NCI-H2227 (cell line): ENCODE results near the gene MALT1.
"Not testable (repeated sequence)": the region's sequence is repeated elsewhere in the genome, so short reads cannot be mapped to it uniquely, and the experiment has no call there.

Source experiments
- DNase-seq: peaks from one replicate; lab custom pipeline; 2025; ENCODE audit not compliant: unreplicated experiment; lab: John Stamatoyannopoulos, UW

Gene MALT1

GRCh38 chr18:58728719-58729118, 57.5 kb downstream of the MALT1 start:
- DNase-seq = no peak

DNA sequence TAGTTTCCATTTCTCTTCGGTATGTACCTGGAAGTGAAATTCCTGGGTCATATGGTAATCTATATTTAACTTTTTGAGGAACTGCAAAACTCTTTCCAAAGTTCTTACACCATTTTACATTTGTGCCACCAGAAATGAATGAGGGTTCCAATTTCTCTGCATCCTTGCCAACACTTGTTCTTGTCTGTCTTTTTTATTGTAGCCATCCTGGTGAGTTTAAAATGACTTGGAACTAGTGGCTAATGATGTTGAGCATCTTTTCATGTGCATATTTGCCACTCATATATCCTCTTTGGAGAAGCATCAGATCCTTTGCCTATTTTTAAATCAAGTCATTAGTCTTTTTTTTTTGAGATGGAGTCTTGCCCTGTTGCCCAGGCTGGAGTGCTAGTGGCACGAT, 59.4 kb downstream of the MALT1 start:
- DNase-seq = no peak

- DNase-seq = no peak
Observed at GRCh38 chr18:58732471-58732870, 61.2 kb downstream of the MALT1 start.

DNA sequence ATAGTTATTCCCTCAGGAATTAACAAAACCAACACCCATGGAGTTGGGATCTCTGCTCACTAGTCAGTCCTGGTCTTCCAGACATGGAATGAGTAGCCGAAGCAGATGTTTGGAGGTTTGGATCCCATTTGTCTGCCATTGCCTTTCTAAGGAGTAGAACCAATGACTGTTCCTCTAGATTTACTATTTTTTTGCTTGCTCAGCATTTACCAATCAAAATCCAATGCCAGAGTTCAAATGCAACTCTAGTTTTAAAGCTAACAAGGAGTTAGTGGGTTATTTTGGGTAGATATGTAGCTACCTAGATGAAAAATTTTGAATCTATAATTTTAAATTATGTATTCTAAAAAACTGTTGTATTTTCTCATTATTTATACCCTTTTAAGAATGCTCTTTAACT, 62.6 kb downstream of the MALT1 start:
- no peak for DNase-seq

DNA sequence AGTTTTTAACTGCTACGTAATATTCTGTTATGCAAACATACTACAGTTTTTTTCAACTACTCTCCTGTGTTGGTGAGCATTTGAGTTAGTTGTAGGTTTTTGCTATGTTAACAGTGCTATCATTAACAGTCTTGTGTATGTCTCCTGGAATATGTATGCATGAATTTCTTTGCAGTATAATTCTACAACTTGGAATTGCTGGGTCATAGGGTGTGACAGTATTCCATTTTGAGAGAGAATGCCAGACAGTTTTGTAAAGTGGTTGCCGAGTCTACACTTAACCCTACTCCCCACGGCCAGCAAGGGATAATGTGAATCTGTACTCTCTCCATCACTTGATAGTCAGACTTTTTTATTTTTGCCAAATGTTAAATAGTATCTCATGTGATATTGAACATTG, 67.1 kb downstream of the MALT1 start:
- no peak for DNase-seq

DNA sequence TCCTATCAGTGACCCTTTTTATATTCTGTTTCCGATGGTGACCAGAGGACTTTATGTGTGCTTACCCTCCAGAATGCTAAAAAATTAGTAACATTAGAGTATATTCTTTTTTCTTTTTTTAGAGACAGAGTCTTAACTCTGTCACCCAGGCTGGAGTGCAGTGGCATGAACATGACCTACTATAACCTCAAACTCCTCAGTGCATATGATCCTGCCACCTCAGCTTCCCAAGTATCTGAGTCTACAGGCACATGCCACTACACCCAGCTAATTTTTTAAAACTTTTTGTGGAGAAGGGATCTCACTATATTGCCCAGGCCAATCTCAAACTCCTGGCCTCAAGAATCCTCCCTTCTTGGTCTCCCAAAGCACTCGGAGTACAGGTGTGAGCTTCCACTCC, 74.6 kb downstream of the MALT1 start:
- no peak for DNase-seq

GRCh38 chr18:58748899-58749595, 77.8 kb downstream of the MALT1 start:
- DNase-seq = no peak

GRCh38 chr18:58753976-58754375, 82.7 kb downstream of the MALT1 start:
- DNase-seq = no peak

DNA sequence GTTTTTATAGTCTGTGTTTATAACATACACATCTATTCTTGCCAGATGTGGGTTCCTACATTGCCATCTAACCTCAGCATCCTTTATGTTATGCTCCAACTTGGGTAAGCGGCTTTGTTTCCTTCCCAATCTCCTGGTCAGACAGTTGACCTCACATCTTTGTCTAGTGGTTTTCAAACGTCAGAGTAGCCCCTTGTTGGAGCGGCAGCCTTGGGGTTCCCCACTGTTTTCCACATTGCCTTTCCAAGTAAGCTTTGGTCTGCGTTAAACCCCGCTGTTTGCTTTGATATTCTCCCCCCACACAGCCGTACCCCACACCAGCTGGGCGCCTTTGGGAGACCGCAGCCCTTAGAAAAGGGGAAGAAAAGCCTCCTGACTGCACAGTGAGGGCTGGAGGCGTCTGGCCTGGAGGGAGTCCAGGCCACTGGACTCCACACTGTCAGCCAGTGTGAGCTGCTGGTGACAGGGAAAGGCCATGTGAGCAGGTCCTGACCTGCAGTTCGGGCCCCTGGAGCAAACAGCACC, 83.3 kb downstream of the MALT1 start:
- DNase-seq = no peak

DNA sequence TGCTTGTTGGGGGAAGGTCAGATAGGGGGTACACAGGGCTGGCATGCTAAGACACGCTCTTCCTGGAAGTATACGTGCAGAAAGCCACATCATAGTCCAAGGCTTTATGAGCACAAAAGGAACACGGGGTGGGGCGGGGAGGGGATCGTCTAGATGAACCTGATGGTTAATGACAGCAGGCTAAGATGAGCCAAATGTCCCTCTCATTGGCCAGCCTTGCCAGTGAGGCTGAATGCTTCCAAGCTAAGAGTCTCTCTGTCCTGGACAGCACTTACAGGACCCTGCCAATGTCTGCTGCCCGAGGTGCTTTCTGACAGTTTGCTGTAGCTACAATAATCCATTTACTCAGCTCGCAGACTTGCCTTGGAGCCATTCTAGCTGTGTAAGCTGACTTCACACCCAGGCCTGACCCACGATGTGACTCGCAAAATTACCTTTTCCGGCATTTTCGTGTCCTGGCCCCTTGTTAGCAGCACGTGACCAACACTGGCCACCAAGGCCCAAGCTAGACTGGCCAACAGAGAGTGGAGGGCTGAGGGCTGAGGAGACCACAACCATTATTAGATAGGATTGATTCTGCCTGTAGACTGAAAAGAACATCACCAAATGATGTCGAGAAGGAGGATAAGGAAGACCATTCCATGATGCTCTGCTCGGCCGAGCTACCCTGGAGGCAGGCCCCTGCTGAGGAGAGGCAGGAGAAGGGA, 84.2 kb downstream of the MALT1 start:
- no peak for DNase-seq

- no peak for DNase-seq
Observed at GRCh38 chr18:58756148-58756547, 84.9 kb downstream of the MALT1 start.

DNA sequence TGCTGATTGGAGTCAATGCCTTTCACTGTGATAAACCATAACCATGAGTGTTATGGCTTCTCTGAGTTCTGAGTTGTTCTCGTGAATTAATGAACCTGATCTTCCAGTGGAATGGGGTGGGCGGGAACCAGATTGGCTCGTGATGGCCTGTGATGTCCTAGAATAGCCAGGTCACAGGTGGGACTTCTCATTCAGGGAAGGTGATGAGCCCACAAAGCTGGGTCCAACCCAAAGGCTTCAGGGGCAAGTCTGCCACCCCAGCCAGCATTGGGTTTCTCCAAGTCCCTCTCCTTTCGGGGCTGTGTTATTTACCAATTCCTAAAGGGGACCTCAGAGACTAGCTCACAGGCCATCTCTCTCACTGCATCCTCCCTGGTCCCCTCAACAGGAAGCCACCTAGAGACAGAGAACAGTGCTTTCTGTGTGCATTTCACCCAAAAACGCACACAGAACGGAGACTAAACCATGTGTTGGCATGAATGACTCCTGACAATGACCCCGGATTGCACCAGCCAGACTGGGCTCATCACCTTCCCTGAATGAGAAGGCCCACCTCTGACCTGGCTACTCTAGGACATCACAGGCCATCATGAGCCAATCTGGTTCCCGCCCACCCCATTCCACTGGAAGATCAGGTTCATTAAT, 85.5 kb downstream of the MALT1 start:
- DNase-seq = no peak

- DNase-seq = not testable (repeated sequence)
Observed at GRCh38 chr18:58757351-58757750, 86.1 kb downstream of the MALT1 start.

DNA sequence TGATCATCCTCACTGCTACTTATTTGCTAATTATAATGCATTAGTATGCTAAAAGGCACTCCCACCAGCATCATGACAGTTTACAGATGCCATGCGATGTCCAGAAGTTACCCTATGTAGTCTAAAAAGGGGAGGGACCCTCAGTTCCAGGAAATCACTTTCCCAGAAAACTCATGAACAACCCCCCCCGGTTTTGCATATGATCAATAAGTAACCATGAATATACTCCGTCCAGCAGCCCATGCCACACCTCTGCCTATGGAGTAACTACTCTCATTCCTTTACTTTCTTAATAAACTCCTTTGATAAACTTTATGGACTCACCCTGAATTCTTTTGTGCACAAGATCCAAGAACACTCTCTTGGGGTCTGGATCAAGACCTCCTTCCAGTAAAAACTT, 86.8 kb downstream of the MALT1 start:
- no peak for DNase-seq

DNA sequence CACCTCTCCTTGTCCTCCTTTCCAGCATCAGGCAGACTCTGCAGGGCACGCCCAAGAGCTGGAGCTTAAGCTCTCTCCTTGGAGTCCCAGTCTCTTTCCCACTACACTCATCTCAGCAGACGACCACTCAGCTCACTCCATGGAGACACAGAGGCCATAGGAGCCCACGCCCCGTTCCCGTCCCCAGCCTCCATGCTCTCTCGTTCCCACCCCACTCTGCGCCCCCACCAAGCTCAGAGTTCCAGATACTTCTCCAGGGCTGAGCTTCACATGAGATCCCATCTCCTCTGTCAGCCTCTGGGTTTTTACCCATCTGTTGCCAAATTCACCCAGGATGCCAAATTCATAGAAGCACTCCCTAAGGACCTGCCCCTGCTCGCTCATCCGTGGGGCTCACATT, 87.3 kb downstream of the MALT1 start:
- DNase-seq = no peak

DNA sequence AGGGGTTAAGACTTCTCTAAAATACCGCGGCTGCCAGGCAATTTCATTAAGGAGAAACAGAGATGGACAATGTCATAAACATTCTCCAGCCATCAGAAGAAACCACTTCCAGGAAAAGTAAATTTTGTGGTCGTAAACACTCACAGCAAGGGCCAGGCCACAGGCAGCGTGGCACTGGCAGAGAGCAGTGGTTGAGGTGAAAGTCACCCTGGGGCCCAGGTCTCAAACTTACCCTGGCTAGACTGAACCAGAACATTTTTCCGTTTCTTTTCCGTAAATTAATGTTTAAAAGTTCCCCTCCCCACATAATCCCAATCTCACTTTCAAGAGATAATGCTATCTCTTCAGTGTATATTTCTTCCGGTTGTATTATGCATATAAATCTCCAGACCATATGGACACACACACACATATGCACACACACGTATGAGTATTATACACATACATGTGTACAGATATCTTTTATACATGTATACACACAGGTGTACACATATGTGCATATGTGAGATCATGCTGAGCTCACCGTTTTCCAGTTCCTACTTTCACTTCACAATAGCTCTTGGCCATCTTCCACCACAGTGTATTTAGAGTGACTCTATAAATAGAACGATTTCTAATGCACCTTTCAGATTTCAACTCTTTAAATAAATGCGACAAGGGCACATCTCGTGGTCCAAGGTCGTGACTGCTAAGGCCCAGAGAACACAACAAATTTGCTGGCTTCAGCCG, 90.1 kb downstream of the MALT1 start:
- no peak for DNase-seq

DNA sequence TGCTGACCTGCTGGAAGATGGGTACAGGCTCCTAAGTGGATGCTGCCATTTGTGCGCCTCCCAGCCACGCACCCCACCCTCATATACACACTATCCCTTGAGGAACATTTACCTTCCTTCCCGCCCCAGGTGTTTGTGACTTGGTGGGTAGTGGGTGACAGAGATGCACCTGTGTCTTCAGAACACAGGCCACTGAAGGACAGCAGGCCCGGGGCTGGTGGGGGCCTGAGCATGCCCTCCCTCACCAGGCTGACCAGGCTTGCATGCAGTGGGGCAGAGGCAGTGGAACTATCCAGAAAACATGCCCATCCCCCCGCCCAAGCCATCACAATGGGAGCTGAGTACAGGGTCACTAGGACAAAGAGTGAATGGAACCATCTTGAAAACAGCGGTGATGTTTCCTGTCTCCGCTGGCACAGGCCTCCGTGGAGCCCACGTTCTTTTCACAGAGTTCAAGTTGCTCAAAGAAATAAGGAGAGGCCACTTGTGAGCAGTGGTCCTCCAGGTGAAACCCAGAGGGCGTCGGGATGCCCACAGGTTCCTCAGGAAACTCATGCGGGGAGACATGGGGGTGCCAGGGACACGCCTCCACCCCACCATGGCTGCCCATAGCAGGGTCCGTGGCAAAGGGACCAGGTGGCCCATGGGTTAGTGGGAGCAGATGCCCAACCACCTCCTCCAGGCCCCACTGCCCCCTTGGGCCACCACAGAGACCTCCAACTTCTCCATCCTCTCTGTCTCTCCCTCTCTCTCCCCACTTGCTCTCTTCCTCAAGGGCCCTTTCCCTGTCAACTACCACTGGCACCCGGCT, 90.9 kb downstream of the MALT1 start:
- no peak for DNase-seq

GRCh38 chr18:58762781-58763171, 91.5 kb downstream of the MALT1 start:
- no peak for DNase-seq

GRCh38 chr18:58766164-58766563, 94.9 kb downstream of the MALT1 start:
- no peak for DNase-seq

- no peak for DNase-seq
Observed at GRCh38 chr18:58766946-58767345, 95.7 kb downstream of the MALT1 start.
